ENCODE results near the gene NCR2. TPM values are rescaled to one million over a fixed set of nuclear protein-coding genes. Genes with fewer than 3 reads are reported as not detected.

NCR2 gene
- total RNA-seq, 1 donor from 2014 or later: not detected

- Mint-ChIP-seq H3K27me3 (peaks cover 51% of the 10 kb centered on the region), H3K9me3 (ENCODE audit: low read depth) (peaks cover 15% of the 10 kb centered on the region), H3K27ac (no peak overlapping the region), H3K4me3 (ENCODE audit: low read depth) (no peak overlapping the region), H3K4me1 (ENCODE audit: low read depth) (peaks cover 2% of the 10 kb centered on the region), H3K36me3 (ENCODE audit: insufficient read depth) (peaks cover 1% of the 10 kb centered on the region)
- no peak for TF ChIP-seq CTCF (IDR thresholded peaks at IDR 0.05; ENCODE audit: unreplicated experiment)
- DNase-seq (ENCODE audit: low spot score, unreplicated experiment): no peak
Measured at GRCh38 chr6:41344876-41345275, 9.5 kb downstream of the NCR2 start.

- Mint-ChIP-seq H3K9me3 (ENCODE audit: low read depth) (peaks cover 15% of the 10 kb centered on the region), H3K4me1 (ENCODE audit: low read depth) (peaks cover 2% of the 10 kb centered on the region), H3K4me3 (ENCODE audit: low read depth) (no peak overlapping the region), H3K36me3 (ENCODE audit: insufficient read depth) (peaks cover 1% of the 10 kb centered on the region), H3K27ac (no peak overlapping the region), H3K27me3 (peaks cover 56% of the 10 kb centered on the region)
- no peak for DNase-seq (ENCODE audit: low spot score, unreplicated experiment)
- TF ChIP-seq CTCF (IDR thresholded peaks at IDR 0.05; ENCODE audit: unreplicated experiment): no peak
Measured at GRCh38 chr6:41345901-41346300, 10.5 kb downstream of the NCR2 start.

GRCh38 chr6:41346441-41346840, 11.0 kb downstream of the NCR2 start:
- H3K36me3 Mint-ChIP-seq (ENCODE audit: insufficient read depth): peaks cover 1% of the 10 kb centered on the region
- H3K4me1 Mint-ChIP-seq (ENCODE audit: low read depth): peaks cover 2% of the 10 kb centered on the region
- no peak overlapping the region for H3K4me3 Mint-ChIP-seq (ENCODE audit: low read depth)
- H3K27me3 Mint-ChIP-seq: peaks cover 56% of the 10 kb centered on the region
- no peak for DNase-seq (ENCODE audit: low spot score, unreplicated experiment)
- H3K9me3 Mint-ChIP-seq (ENCODE audit: low read depth): peaks cover 15% of the 10 kb centered on the region
- TF ChIP-seq CTCF (IDR thresholded peaks at IDR 0.05; ENCODE audit: unreplicated experiment): no peak
- no peak overlapping the region for H3K27ac Mint-ChIP-seq

- peaks cover 15% of the 10 kb centered on the region for H3K9me3 Mint-ChIP-seq (ENCODE audit: low read depth)
- DNase-seq (ENCODE audit: low spot score, unreplicated experiment): no peak
- peaks cover 52% of the 10 kb centered on the region for H3K27me3 Mint-ChIP-seq
Measured at GRCh38 chr6:41347378-41348050, 12.1 kb downstream of the NCR2 start.

GRCh38 chr6:41348934-41349333, 13.5 kb downstream of the NCR2 start:
- TF ChIP-seq CTCF (IDR thresholded peaks at IDR 0.05; ENCODE audit: unreplicated experiment): no peak
- H3K4me1 Mint-ChIP-seq (ENCODE audit: low read depth): peaks cover 2% of the 10 kb centered on the region
- peaks cover 1% of the 10 kb centered on the region for H3K36me3 Mint-ChIP-seq (ENCODE audit: insufficient read depth)
- no peak for DNase-seq (ENCODE audit: low spot score, unreplicated experiment)
- no peak overlapping the region for H3K4me3 Mint-ChIP-seq (ENCODE audit: low read depth)
- H3K27ac Mint-ChIP-seq: no peak overlapping the region
- peaks cover 15% of the 10 kb centered on the region for H3K9me3 Mint-ChIP-seq (ENCODE audit: low read depth)
- H3K27me3 Mint-ChIP-seq: peaks cover 50% of the 10 kb centered on the region

More at GRCh38 chr6:41347378-41348050, 12.1 kb downstream of the NCR2 start:
- peaks cover 1% of the 10 kb centered on the region for H3K36me3 Mint-ChIP-seq (ENCODE audit: insufficient read depth)
- no peak for TF ChIP-seq CTCF (IDR thresholded peaks at IDR 0.05; ENCODE audit: unreplicated experiment)
- H3K4me3 Mint-ChIP-seq (ENCODE audit: low read depth): no peak overlapping the region
- no peak overlapping the region for H3K27ac Mint-ChIP-seq
- peaks cover 2% of the 10 kb centered on the region for H3K4me1 Mint-ChIP-seq (ENCODE audit: low read depth)

Measured in progenitor cell of endocrine pancreas (in vitro differentiated cells).